GM21367 (cell line): Measurements from ENCODE around the gene FASN.
A peak's percentile ranks its signal among the peaks of the same experiment; 100 is the strongest.
"Not testable (repeated sequence)": the region's sequence is repeated elsewhere in the genome, so short reads cannot be mapped to it uniquely, and the experiment has no call there.

Experiments
- ATAC-seq: cut with Tn5 transposase; IDR thresholded peaks from one replicate; pipeline ENCODE4 v1.9.1; 2021; ENCODE audit not compliant: unreplicated experiment

The FASN gene

DNA sequence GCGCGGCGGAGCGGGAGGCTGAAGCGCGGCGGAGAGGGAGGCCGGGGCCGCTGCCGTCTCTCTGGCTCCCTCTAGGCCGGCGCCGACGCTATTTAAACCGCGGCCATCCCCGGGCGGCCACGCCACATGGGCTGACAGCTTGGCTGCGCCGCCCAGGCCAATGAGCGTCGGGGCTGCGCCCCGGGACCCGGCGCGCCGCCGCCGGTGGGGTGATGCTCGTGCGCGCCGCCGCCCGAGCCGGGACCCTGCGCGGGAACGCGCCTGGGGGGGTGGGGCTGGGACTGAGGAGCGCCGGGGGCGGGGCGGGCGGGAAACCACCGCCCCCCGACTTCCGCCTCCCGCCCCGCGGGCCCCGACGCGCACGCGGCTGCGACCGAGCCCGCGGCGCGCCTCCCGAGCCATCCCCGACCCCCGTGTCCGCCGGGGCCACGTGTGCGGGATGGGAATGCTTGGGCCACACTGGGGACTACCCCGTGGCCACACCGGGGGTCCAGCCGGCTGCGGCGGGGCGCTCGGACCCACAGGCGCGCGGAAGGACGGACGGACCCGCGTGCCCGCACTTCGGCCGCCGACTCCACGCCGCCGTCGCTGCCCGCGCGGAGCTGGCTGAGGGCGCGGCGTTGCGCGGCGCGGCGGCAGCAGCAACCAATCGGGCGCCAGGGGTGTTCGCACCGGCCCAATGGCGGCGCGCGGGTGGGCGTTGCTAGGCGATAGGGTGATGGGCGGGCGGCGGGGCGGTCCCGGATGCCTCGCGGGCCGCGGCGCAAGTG, at the start of gene FASN:
Gene FASN, minus strand, starts transcription at position 68 of the 770 bp plus-strand sequence. CDS start 1,791 bp downstream, outside the sequence.
- ATAC-seq: peak; percentile 51

DNA sequence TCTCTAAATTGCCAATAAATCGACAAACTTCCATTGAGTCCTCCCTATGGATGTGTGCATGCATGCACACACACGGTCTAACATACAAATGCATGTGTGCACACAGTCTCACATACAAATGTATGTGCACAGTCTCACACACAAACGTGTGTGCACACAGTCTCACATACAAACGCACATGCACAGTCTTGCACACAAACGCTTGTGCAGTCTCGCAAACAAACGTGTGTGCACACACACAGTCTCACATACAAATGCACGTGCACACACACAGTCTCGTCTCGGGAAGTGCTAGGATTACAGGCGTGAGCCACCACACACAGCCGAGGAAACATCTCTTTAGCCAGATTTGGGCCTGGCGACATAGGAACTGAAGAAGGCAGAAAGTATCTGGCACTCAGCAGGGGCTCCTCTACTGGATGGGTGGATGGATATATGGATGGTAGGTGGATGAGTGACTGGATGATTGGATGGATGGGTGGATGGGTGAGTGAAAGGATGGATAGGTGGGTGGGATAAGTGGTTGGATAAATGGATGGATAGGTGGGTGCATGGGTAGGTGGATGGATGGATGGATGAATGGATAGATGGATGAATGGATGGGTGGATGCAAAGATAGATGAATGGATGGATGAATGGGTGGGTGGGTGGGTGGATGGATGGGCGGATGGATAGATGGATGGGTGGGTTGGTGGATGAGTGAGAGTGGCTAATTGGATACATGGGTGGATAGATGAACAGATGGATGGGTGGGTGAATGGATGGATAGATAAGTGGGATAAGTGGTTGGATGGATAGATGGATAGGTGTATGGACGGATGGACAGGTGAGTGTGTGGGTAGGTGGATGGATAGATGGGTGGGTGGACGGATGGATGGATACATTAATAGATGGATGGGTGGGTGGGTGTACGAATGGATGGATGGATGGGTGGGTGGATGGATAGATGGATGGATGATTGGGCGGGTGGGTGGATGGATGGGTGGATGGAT, 48.9 kb upstream of the FASN start:
- no peak for ATAC-seq

DNA sequence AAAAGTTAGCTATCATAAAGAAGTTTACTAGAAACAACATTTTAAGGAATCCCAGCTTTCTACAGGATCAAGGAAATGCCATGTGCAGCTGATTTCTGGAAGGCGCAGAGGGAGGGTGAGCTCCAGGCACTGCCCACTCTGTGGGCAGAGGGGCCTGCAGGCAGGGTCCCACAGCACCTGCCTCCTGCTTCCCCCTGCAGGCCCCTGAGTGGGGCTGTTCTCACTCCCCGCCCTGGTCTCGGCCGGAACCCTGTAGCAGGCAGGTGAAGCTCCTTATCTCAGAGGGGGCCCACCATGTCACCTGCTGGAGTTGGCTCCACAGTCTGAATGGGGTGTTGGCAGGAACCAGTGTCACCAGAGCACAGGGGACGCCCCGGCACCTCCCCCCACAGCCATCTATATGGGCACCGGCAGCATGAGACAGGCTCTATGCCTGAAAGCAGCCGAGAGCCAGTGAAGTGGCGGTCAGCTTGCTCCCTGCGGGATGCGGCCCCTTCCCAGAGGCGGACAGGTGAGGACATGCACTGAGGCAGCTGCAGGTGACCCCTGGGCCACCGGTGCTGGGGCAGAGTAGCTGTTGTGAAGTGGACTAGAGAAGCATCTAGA, 47.6 kb upstream of the FASN start:
- no peak for ATAC-seq

DNA sequence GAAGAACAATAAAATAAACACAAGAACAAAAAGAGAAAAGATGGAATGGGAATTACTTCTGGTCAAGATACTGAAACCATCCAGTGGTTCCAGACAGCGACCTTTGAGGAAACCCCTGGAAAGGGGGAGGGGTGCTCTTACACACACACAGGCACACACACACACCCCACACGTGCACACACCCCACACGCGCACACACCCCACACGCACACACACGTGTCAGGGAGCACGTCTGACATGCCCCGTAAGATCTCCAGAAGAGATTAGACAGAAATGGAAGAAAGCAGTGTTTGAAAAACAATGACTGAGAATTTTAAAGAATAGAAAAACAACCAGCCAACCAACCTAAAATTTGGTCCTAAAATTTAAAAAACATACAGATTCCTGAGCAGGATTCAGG, 45.3 kb upstream of the FASN start:
- no peak for ATAC-seq

DNA sequence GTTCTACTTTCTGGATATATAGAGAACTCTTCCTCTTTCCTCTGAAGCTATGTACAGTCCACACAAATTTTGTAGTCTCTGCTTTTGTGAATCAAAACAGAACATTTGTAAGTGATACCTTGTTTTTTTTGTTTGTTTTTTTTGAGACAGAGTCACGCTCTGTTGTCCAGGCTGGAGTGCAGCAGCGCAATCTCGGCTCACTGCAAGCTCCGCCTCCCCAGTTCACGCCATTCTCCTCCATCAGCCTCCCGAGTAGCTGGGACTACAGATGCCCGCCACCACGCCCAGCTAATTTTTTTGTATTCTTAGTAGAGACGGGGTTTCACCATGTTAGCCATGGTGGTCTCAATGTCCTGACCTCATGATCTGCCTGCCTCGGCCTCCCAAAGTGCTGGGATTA, 41.9 kb upstream of the FASN start:
- not testable (repeated sequence) for ATAC-seq

DNA sequence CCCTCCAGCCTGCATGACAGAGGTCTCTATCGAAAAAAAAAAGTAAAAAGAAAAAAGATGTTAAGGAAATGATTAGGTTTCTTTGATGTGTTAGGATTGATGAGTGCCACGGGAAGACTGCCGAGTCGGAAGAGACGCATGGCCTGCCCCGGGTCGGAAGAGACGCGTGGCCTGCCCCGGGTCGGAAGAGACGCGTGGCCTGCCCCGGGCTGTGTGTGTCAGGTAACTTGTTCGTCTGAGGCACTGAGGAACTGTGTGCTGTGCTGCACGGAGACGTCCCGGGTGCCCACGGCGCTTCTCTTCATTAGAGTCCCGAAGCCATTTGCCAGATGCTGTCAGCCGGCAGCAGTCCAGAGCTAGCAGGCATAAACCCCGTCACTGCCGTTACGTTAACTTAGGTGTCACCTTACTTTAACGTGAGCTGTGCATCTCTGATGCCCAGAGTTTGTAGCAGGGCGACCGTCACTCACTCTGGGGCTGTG, 40.5 kb upstream of the FASN start:
- no peak for ATAC-seq

DNA sequence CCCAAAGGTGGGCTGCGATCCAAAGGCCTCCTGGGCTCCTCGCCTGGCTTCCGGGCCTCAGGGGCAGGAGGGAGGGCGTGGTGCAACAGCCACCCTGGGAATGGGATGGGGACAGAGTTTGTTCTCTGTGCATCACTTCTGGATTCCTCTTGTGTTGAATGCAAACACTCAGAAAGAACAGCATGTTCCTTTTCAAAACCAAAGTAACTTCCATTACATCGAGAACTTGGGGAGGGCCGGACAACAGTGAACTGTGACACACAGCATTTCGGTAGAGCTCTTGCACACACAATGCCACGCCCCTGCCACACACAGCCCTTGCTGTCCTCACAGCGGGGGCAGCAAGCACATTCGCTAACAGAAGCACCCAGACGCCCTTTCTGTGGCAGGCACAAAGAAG, 36.1 kb upstream of the FASN start:
- no peak for ATAC-seq

DNA sequence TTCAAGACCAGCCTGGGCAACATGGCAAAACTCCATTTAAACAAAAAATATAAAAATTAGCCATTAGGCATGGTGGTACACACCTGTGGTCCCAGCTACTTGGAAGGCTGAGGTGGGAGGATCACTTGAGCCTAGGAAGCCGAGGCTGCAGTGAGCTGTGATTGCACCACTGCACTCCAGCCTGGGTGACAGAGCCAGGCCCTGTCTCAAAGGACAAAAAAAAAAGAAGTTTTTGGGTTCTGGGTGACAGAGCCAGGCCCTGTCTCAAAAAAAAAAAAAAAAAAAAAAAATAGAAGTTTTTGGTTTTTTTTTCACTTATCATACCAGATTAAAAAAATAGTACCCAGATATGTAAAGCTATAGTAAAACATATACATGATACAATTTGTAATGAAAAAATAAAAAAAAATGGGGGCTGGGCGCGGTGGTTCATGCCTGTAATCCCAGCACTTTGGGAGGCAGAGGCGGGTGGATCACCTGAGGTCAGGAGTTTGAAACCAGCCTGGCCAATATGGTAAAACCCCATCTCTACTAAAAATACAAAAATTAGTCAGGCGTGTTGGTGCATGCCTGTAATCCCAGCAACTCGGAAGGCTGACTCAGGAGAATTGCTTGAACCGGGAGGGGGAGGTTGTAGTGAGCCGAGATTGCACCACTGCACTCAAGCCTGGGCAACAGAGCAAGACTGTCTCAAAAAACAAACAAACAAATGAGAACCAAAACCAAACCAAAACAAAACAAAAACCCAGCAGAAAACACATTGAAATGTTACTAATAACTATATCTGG, 35.3 kb upstream of the FASN start:
- not testable (repeated sequence) for ATAC-seq

DNA sequence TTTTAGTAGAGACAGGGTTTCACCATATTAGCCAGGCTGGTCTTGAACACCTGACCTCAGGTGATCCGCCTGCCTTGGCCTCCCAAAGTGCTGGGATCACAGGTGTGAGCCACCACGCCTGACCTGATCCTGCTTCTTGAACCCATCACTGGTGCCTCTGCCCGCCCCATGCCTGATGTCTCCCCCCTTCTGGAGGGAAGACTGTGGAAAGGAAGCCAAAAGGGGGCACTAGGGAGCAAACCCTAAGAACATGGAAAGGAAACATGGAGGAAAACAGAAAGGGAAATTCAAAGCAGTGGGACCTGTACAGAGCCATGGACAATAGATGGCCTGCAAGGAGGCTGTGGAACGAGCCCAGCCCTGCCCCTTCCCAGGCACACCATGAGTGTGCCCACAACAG, 31.1 kb upstream of the FASN start:
- no peak for ATAC-seq

DNA sequence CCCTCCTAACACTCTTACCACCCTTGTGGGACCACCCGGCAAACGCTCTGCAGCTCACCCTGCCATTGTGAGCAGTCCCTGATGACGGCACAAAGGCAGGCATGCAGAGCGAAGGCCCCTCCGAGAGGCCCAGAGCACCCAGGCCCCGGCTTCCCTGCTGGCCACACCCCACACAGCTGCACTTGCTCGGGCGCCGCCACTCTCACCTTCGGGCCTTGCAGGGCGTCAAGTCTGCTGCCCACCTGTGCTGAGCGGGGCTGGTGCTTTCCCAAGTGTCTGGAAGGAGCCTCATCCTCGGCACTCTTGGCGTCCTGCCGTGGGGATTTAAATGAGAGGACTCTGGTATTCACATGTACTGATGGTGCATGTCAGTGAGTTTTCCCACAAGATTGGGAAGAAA, 30.3 kb upstream of the FASN start:
- no peak for ATAC-seq

DNA sequence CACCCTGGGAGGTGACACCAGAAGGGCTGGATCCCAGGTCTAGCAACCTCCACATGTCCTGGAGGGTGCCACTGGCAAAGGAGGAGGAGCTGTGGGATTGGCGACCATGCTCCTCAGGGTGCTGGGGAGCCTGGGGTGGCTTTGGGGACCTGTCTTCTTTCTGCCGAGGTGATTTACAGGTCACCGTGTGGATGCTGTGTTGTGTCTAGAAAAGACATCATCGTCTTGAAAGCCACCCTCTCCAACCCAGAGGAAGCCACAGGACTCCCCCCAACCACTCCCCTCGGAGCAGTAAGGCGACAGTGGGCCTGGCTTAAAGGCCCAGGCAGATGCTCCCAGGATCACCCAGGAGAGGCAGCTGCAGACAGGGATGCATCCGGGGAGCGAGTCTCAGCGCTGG, 29.7 kb upstream of the FASN start:
- no peak for ATAC-seq

DNA sequence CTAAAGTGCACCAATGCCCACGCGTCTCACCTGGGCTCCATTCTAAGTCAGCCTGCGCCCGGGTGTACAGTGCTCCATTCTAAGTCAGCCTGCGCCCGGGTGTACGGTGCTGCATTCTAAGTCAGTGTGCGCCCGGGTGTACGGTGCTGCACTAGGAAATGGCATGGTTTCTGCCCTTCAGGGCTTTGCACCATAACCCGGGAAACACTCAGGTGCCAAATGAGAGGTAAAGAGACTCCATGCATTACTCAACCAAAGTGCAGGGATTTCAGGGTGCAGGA, 29.2 kb upstream of the FASN start:
- ATAC-seq: no peak

DNA sequence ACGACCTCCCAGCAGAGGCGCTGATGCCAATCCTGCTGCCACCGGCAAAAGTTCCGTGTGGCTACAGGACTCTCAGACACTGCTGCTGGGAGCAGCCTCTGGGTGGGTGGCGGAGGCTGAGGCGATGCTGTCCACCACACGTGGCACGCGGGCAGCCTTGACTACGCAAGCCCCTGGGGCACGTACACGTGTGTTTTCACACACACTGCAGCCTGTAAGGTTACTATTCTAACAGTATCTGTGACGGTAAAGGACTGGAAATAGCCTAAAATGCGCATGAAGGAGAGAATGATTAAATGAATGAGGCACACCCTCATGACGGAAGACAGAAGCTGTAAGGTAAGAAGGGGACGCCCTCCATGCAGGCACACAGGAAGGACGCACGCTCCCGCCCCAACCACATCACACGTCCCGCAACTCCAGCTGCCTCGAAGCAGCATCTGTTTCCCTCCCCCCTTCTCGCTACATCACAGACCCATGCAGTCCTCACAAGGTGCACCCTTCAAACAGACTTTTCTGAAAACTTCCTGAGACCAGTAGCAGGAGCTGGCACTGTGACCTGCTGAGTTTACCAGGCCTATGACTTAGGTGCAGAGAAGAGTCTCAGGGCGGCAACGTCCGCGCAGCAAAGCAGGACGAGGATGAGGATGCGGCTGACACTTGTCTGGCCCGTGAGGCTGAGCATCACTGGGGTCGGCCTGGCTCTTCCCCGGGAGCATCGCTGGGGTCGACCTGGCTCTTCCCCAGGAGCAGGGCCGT, 28.7 kb upstream of the FASN start:
- no peak for ATAC-seq

DNA sequence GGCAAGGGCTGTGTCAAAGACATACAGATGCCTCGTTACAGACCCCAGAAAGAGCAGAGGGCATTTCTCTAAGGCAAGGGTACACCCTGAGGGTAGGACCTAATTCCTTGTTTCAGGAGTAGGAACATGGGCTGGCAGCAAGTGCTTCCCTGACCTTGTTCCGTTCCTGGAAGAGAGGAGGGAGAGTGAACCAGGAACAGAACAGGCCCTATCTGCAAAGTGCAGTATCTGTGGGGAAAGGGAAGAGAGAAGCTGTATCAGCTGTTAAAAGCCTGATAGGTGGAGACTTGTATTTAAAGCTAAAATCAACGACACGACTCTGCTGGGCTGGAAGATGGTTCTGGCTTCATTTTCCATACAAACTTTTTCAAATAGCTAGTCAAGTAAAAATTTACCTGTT, 26.1 kb upstream of the FASN start:
- no peak for ATAC-seq

DNA sequence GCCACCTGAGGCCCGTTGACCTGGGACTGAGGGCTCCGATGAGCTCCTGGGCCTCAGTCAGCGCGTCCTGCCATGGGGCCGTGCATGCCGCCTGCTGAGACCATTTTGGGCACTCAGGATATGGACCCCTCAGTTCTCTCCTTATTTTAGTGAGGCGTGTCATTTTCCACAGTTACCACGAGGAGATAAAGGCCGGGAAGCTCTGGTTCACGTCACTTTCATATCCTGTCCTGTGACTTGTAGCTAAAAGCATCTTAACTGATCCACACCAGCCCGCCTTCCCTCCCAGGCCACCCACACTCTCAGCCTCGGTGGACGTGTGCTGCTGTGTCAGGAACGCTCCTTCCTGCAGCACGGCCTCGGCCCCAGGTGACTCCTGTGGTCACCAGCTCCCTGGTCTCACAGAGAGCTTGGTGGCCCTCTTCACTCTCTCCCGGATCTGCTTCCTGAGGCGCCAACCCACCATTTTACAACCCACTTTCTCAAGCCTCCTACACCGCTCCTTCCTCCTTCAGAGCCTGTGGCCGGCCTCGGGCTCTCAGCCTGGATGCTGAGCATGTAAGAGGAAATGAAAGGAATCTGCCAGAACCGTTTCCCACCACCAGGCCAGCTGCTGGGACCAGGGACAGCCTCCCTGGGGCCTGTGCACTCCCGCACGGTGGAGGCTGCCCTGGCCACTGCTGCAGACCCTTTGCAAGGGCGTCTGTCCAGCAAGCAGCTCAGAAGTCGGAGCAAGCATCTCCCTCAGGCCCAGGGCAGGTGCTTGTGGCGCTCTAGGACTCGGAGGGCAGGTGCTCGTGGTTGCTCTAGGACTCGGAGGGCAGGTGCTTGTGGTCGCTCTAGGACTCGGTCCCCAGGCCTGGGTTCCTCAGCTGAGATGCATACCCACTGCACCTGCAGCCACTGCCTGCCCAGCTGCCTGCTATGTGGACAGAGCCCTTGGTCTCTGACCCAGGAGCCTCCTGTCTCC, 23.9 kb upstream of the FASN start:
- no peak for ATAC-seq

DNA sequence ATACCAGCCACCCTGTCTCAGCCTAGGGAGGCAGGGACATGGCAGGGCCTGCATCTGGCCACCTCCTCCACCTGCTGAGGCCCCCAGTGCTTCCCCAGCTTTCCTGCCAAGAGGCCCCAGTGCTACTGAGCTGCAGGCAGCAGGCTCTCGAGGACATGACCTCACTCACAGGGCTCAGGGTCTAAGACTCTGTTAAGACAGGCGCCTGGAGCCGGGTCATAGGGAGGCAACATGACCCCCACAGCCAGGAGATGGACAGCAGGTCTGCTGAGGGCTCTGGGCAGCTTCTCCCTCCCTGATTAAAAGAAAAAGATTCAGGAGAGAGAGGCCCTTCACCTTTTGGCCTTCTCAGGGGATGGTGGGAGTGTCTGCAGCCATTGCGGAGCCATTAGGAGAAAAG, 23.2 kb upstream of the FASN start:
- no peak for ATAC-seq

DNA sequence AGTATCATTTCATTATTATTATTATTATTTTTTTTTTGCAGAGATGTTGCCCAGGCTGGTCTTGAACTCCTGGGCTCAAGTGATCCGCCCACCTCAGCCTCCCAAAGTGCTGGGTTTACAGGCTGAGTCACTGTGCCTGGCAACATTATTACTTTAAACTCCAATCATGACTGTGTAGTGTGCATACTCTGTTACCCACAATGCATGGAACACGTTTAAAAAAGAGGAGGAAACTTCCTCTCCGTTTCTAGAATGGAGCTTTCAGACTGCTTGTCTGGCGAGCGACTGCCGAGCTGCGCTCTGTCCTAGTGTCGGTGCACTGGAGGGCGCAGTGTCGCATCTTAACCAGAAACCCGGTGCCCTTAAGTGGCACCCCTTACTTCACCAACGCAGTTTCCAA, 22.1 kb upstream of the FASN start:
- no peak for ATAC-seq

DNA sequence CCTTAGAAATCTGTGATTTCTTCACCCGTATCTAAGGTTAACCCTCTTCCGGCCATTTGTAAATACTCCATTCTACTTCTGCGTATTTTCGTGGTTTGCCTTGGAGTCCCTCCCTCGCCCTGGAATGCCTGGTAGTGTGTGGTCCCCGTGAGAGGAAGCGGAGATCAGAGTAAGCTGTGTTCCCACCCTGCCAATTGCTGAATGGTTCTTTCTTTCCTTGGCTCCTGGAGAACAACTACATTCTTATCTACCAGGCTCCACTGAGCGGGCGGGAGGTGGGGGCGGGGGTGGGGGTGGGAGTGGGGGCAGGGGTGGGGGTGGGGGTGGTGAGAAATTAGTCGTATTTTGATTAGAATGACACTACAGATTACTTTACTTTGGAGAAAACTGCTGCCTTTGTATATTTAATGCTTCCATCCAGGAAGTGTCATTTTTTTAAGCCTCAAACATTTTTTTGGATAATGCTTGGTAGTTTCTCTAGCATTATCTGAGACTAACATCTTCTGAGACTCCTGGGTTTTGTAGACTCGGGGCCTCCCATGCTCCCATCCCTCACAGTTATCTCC, 20.9 kb upstream of the FASN start:
- ATAC-seq: no peak
